Muscle layer of duodenum (tissue), 2 donors: ENCODE data around the gene IFT88.

Experiments used
- H3K27ac ChIP-seq: one replicate; pipeline ENCODE4 v1.7.0; 2013; ENCODE audit warnings: mild to moderate bottlenecking, low read length
- H3K27me3 ChIP-seq: one replicate; pipeline ENCODE4 v1.7.0; 2013; ENCODE audit warnings: low read depth, mild to moderate bottlenecking, control low read depth, low read length
- H3K36me3 ChIP-seq, 2 donors: one replicate each; pipeline ENCODE4 v1.7.0; 2013; ENCODE audit warnings: low read length in 2 of 2, control low read depth in 1 of 2, mild to moderate bottlenecking in 1 of 2; ENCODE audit not compliant: insufficient read depth in 2 of 2, control insufficient read depth in 1 of 2
- H3K4me1 ChIP-seq, 2 donors: one replicate each; pipeline ENCODE4 v1.7.0; 2013; ENCODE audit warnings: low read length in 2 of 2, mild to moderate bottlenecking in 2 of 2, control low read depth in 1 of 2, moderate library complexity in 1 of 2; ENCODE audit not compliant: insufficient read depth in 2 of 2, control insufficient read depth in 1 of 2
- H3K4me3 ChIP-seq, 2 donors: one replicate each; pipeline ENCODE4 v1.7.0; 2013; ENCODE audit warnings: low read length in 2 of 2, low read depth in 1 of 2, mild to moderate bottlenecking in 1 of 2
- H3K9me3 ChIP-seq, 2 donors: one replicate each; pipeline ENCODE4 v1.7.0; 2013; ENCODE audit warnings: low read length in 2 of 2, control low read depth in 1 of 2, mild to moderate bottlenecking in 1 of 2; ENCODE audit not compliant: control insufficient read depth in 1 of 2
- donor health status: healthy.

IFT88 gene

GRCh38 chr13:20544201-20544923, 22.6 kb upstream of the IFT88 start:
- Histone ChIP-seq H3K4me1 (no peaks in the 10 kb centered on the region), H3K27ac (no peak overlapping the region), H3K36me3 (no peaks in the 10 kb centered on the region), H3K4me3 (no peak overlapping the region), H3K27me3 (no peaks in the 10 kb centered on the region), H3K9me3 (no peaks in the 10 kb centered on the region)

GRCh38 chr13:20546556-20546955, 20.4 kb upstream of the IFT88 start:
- Histone ChIP-seq H3K27ac (no peak overlapping the region), H3K9me3 (no peaks in the 10 kb centered on the region), H3K36me3 (no peaks in the 10 kb centered on the region)

GRCh38 chr13:20547479-20547908, 19.5 kb upstream of the IFT88 start:
- H3K27ac ChIP-seq: no peak overlapping the region

More at GRCh38 chr13:20546556-20546955, 20.4 kb upstream of the IFT88 start:
- Histone ChIP-seq H3K4me1 (no peaks in the 10 kb centered on the region), H3K4me3 (no peak overlapping the region), H3K27me3 (no peaks in the 10 kb centered on the region)

GRCh38 chr13:20550799-20551198, 16.2 kb upstream of the IFT88 start:
- H3K4me1 ChIP-seq: no peaks in the 10 kb centered on the region
- no peaks in the 10 kb centered on the region for H3K36me3 ChIP-seq
- no peak overlapping the region for H3K27ac ChIP-seq
- no peaks in the 10 kb centered on the region for H3K27me3 ChIP-seq
- no peak overlapping the region for H3K4me3 ChIP-seq
- no peaks in the 10 kb centered on the region for H3K9me3 ChIP-seq

More at GRCh38 chr13:20547479-20547908, 19.5 kb upstream of the IFT88 start:
- no peaks in the 10 kb centered on the region for H3K9me3 ChIP-seq
- no peaks in the 10 kb centered on the region for H3K4me1 ChIP-seq
- H3K4me3 ChIP-seq: no peak overlapping the region
- H3K36me3 ChIP-seq: no peaks in the 10 kb centered on the region
- no peaks in the 10 kb centered on the region for H3K27me3 ChIP-seq

GRCh38 chr13:20553311-20553710, 13.6 kb upstream of the IFT88 start:
- H3K27me3 ChIP-seq: no peaks in the 10 kb centered on the region
- H3K9me3 ChIP-seq: no peaks in the 10 kb centered on the region
- no peak overlapping the region for H3K4me3 ChIP-seq
- H3K4me1 ChIP-seq: no peaks in the 10 kb centered on the region
- H3K36me3 ChIP-seq: no peaks in the 10 kb centered on the region
- H3K27ac ChIP-seq: no peak overlapping the region

GRCh38 chr13:20558982-20559381, 8.0 kb upstream of the IFT88 start:
- Histone ChIP-seq H3K9me3 (no peaks in the 10 kb centered on the region), H3K27ac (no peak overlapping the region), H3K36me3 (no peaks in the 10 kb centered on the region), H3K4me1 (no peaks in the 10 kb centered on the region), H3K27me3 (no peaks in the 10 kb centered on the region), H3K4me3 (no peak overlapping the region)

- peak overlapping the region; percentile 84 for H3K27ac ChIP-seq
- H3K36me3 ChIP-seq: no peaks in the 10 kb centered on the region
- H3K4me1 ChIP-seq: no peaks in the 10 kb centered on the region
- no peaks in the 10 kb centered on the region for H3K27me3 ChIP-seq
- H3K9me3 ChIP-seq: no peaks in the 10 kb centered on the region
- no peak overlapping the region for H3K4me3 ChIP-seq
Observed at GRCh38 chr13:20559659-20560356, 7.1 kb upstream of the IFT88 start.

- Histone ChIP-seq H3K4me1 (no peaks in the 10 kb centered on the region), H3K27ac (no peak overlapping the region), H3K36me3 (no peaks in the 10 kb centered on the region), H3K4me3 (no peak overlapping the region), H3K9me3 (peaks cover 0 to 2% of the 10 kb centered on the region in 2 donors), H3K27me3 (no peaks in the 10 kb centered on the region)
Observed at GRCh38 chr13:20561741-20562140, 5.2 kb upstream of the IFT88 start.

GRCh38 chr13:20565115-20565736, 1.7 kb upstream of the IFT88 start:
- Histone ChIP-seq H3K36me3 (peaks cover 0 to 7% of the 10 kb centered on the region in 2 donors), H3K27me3 (no peaks in the 10 kb centered on the region), H3K9me3 (peaks cover 0 to 2% of the 10 kb centered on the region in 2 donors), H3K4me3 (no peak overlapping the region), H3K27ac (no peak overlapping the region), H3K4me1 (no peaks in the 10 kb centered on the region)

GRCh38 chr13:20566468-20566897, 474 bp upstream of the IFT88 start:
- H3K27me3 ChIP-seq: no peaks in the 10 kb centered on the region
- peaks cover 0 to 2% of the 10 kb centered on the region in 2 donors for H3K9me3 ChIP-seq
- H3K27ac ChIP-seq: peak overlapping the region; percentile 99
- H3K4me1 ChIP-seq: no peaks in the 10 kb centered on the region
- H3K36me3 ChIP-seq: peaks cover 0 to 7% of the 10 kb centered on the region in 2 donors
- peak overlapping the region; percentile 60 to 82 for H3K4me3 ChIP-seq

- no peaks in the 10 kb centered on the region for H3K27me3 ChIP-seq
- peaks cover 0 to 2% of the 10 kb centered on the region in 2 donors for H3K9me3 ChIP-seq
- no peaks in the 10 kb centered on the region for H3K4me1 ChIP-seq
- peaks cover 0 to 7% of the 10 kb centered on the region in 2 donors for H3K36me3 ChIP-seq
- H3K4me3 ChIP-seq: peak overlapping the region; percentile 82 to 98
- peak overlapping the region; percentile 99 for H3K27ac ChIP-seq
Observed at GRCh38 chr13:20567881-20568528, 1.0 kb downstream of the IFT88 start.
